Measurements from ENCODE around the gene S100A1. TPM values are rescaled to one million over a fixed set of nuclear protein-coding genes. Genes with fewer than 3 reads are reported as not detected.
"Not testable (repeated sequence)": the region's sequence is repeated elsewhere in the genome, so short reads cannot be mapped to it uniquely, and the experiment has no call there.

Gene S100A1
- total RNA-seq, 2 experiments from 2014 or later: not detected

DNA sequence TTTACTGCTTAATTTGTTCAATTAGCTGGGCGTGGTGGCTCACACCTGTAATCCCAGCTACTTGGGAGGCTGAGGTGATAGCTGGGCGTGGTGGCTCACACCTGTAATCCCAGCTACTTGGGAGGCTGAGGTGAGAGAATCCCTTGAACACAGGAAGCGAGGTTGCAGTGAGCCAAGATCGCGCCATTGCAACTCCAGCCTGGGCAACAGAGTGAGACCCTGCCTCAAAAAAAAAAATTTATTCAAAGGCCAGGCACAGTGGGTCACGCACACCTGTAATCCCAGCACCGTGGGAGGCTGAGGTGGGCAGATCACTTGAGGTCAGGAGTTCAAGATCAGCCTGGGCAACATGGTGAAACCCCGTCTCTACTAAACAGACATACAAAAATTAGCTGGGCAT is 40.4 kb downstream of the S100A1 start:
- POLR2A ChIA-PET: interaction anchor here (0.9 kb wide), 1 partner anchor 30 kb away, joined by 3 read pairs; no protein-coding TSS in a partner anchor
- CTCF ChIA-PET: not testable (repeated sequence)

DNA sequence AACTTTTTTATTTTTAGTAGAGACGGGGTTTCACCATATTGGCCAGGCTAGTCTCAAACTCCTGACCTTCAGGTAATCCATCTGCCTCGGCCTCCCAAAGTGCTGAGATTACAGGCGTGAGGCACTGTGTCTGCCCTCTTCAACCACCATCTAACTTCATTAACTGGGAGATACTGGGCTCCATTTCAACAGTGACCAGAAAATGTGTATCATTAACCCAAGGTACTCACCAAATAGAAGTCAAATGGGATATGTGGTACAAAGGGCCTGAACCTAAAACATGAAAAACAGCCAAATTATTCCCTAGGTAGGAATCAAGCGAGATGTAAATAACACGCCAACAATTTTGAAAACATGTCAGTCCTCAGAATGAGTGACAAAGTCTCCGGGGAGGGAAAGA is 41.4 kb downstream of the S100A1 start:
- POLR2A ChIA-PET: interaction anchor here (0.9 kb wide), 1 partner anchor 35 kb away, joined by 4 read pairs; no protein-coding TSS in a partner anchor

DNA sequence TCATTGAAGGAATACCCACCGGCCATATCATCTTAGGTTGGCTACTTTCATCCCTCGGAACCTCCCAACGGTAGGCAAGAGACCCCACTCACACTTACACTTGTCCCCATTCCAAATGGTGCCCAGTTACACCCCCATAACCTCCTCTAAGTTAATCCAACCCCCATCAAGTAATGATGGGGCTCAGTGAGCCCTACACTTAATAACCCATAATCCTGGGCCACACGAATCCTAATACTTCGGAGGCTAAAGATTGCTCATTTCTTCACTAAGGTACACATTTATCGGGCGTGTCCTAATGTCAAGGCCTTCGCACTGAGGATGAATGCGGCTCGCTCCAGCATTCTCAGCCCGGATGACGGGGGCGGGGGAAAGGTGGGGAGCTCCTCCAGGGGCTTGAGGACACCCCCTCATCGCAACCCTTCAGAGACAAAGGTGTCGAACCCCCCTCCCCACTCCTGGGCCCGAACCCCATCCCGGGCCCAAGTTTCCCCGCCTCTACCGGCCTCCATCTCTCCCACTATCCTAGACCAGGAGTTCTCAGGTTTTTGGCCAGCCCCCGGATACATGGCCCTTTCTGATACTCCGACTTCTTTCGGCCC is 42.1 kb downstream of the S100A1 start:
- CTCF ChIA-PET: interaction anchor here (0.6 kb wide), 1 partner anchor 9 kb away, joined by 3 read pairs; no protein-coding TSS in a partner anchor
- POLR2A ChIA-PET: interaction anchor here (0.9 to 1.0 kb wide), 3 partner anchors 11 to 37 kb away, joined by 3 to 4 read pairs (median 3); partner anchors contain the start of genes CHTOP and SNAPIN

More for the DNA sequence above, 41.4 kb downstream of the S100A1 start:
- CTCF ChIA-PET: no interaction called here

DNA sequence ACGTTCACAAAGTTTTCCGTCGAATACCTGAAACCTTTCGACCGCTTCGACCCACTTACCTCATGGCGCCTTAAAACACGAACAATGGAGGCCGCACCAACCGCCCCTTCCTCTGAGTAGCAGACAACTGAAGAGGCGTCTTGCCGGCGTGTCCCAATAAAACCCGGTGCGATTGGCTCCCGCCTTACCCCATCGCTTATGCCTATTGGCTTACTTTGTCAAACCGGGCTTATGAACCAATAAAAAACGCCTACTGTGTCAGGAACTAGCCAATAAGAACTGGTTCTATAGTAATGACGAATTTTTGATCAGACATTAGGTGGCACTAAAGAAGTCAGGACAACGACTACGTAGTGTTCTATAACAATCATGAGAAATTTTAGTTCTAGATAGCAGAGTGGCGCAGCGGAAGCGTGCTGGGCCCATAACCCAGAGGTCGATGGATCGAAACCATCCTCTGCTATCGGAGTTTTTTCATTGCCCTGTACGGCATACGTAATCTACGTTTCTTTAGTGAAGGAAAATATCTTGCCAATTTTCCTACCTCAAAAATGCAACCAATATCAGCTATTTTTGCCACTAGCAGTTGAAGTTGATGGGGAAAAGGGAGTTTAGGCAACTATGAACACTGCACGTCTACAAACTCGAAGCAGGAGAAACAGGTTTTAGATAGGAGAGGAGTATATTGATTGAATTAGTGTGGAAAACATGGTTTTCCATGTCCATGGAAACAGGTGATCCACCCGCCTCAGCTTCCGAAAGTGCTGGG is 42.8 kb downstream of the S100A1 start, which contains the start of gene ILF2:
Gene ILF2 (minus strand): TSS at position 135 of the 769 bp plus-strand sequence. CDS start 71 bp downstream, at position 64.
- ChIA-PET CTCF (interaction anchor here (1.0 to 2.2 kb wide), 4 partner anchors 10 to 316 kb away, joined by 3 to 7 read pairs (median 5); partner anchors contain the start of gene CHTOP), POLR2A (interaction anchor here (1.0 to 1.4 kb wide), 3 partner anchors 12 to 37 kb away, joined by 3 to 6 read pairs (median 3); partner anchors contain the start of genes CHTOP and SNAPIN)

DNA sequence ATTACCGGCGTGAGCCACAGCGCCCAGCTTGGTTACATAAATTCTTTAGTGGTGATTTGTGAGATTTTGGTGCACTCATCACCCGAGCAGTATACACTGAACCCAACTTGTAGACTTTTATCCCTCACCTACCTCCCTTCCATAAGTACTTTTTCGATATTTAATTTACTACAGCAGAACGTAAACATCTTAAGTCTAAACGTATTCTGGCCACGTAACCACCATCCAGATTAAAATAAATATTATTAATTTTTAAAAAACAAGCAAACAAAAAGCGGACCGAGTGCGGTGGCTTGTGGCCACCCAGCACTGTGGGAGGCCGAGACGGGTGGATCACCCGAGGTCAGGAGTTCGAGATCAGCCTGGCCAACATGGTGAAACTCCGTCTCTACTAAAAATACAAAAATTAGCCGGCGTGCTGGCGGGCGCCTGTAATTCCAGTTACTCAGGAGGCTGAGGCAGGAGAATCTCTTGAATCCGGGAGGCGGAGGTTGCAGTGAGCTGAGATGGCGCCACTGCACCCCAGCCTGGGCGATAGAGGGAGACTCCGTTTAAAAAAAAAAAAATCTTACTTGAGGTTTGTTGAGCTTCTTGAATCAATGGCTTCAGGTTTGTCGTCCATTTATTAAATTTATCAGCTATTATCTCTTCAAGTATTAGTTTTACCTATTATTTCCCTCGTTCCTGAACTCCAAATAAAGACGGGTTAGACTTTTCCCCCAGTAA is 43.6 kb downstream of the S100A1 start:
- CTCF ChIA-PET: interaction anchor here (0.6 to 2.2 kb wide), 6 partner anchors 9 to 315 kb away, joined by 3 to 7 read pairs (median 4); partner anchors contain the start of gene CHTOP
- POLR2A ChIA-PET: interaction anchor here (0.7 to 1.4 kb wide), 3 partner anchors 31 to 322 kb away, joined by 3 to 6 read pairs (median 4); partner anchors contain the start of gene CHTOP

DNA sequence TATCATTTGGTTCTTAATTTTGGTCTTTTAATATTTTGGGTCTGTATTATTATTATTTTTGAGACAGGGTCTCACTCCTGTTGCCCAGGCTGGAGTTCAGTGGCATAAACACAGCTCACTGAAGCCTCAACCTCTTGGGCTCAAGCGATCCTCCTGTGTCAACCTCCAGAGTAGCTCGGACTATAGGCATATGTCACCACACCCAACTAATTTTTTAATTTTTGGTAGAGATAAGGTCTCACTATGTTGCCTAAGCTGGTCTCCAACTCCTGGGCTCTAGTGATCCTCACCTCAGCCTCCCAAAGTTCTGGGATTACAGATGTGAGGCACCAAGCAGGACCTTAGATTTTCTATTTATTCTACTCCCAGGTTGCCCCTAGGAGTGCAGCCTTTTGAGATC is 45.3 kb downstream of the S100A1 start:
- ChIA-PET POLR2A (no interaction called here), CTCF (interaction anchor here (0.7 to 1.6 kb wide), 5 partner anchors 14 to 589 kb away, joined by 3 to 4 read pairs (median 3); no protein-coding TSS in a partner anchor)

DNA sequence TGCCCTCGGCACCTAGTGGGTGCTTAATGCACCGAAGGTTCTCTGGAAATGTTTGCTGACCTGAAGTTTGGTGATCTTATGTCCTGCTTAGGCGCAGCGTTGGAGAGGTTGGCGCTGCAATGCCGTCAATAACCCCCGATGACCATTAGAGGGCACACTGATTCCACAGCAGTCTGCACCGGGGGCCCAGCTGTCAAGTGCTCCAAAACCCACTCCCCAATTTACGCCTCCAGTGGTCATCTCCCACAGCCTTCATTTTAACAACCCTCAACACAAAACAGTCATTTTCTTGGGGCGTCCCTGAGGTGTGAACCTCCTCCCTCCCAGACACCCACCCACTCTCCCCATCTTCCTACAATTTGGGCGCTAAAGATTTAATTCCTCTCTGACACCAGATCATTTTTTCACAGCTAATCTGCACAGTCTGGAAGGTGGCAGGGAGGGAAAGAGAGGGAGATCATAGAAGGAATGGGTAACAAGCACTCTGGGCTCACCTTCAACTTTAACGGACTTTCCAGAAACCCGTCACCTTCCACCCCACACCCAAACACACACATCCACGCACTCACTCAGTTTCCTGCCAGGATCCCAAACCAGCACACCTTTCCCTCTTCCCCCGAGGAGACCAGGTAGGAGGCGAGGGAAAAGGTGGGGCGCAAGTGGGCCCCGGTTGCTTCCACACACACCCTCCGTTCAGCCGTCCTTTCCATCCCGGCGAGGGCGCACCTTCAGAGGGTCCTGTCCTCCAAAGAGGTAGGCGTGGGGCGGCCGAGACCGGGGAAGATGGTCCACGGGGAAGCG is 49.7 kb downstream of the S100A1 start:
- CTCF ChIA-PET: interaction anchor here (0.6 to 3.3 kb wide), 14 partner anchors 8 to 308 kb away, joined by 3 to 10 read pairs (median 4); partner anchors contain the start of genes CREB3L4, DENND4B and RAB13
- POLR2A ChIA-PET: interaction anchor here (0.6 kb wide), 1 partner anchor 49 kb away, joined by 10 read pairs; no protein-coding TSS in a partner anchor

DNA sequence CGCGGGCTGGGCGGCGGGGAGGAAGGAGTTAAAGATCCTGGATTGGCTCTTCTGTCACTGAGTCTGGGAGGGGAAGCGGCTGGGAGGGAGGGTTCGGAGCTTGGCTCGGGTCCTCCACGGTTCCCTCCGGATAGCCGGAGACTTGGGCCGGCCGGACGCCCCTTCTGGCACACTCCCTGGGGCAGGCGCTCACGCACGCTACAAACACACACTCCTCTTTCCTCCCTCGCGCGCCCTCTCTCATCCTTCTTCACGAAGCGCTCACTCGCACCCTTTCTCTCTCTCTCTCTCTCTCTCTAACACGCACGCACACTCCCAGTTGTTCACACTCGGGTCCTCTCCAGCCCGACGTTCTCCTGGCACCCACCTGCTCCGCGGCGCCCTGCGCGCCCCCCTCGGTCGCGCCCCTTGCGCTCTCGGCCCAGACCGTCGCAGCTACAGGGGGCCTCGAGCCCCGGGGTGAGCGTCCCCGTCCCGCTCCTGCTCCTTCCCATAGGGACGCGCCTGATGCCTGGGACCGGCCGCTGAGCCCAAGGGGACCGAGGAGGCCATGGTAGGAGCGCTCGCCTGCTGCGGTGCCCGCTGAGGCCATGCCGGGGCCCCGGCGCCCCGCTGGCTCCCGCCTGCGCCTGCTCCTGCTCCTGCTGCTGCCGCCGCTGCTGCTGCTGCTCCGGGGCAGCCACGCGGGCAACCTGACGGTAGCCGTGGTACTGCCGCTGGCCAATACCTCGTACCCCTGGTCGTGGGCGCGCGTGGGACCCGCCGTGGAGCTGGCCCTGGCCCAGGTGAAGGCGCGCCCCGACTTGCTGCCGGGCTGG is 50.5 kb downstream of the S100A1 start, which contains the start of gene NPR1:
Gene NPR1 (plus strand): TSS at position 170 of the 818 bp plus-strand sequence. CDS start 421 bp downstream, at position 591.
- ChIA-PET CTCF (interaction anchor here (1.0 to 3.3 kb wide), 10 partner anchors 7 to 307 kb away, joined by 3 to 10 read pairs (median 4); partner anchors contain the start of genes CREB3L4 and RAB13), POLR2A (interaction anchor here (0.6 kb wide), 1 partner anchor 49 kb away, joined by 10 read pairs; no protein-coding TSS in a partner anchor)

DNA sequence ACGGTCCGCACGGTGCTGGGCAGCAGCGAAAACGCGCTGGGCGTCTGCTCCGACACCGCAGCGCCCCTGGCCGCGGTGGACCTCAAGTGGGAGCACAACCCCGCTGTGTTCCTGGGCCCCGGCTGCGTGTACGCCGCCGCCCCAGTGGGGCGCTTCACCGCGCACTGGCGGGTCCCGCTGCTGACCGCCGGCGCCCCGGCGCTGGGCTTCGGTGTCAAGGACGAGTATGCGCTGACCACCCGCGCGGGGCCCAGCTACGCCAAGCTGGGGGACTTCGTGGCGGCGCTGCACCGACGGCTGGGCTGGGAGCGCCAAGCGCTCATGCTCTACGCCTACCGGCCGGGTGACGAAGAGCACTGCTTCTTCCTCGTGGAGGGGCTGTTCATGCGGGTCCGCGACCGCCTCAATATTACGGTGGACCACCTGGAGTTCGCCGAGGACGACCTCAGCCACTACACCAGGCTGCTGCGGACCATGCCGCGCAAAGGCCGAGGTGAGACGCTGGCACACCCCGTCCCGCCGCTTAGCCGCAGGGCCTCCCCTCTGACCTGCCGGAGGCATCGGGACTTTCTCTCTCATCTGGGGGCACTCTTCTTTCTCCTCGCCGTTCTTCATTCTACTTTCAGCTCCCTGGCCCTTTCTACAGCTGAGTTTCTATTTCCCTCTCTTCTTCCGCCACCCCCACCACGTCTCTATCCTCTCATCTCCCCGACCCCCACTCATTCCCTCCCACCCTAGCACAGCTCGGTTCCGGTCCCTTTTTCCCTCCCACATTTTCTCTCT is 51.3 kb downstream of the S100A1 start:
- ChIA-PET CTCF (interaction anchor here (2.2 to 2.4 kb wide), 2 partner anchors 169 to 307 kb away, joined by 8 to 10 read pairs; partner anchors contain the start of gene RAB13), POLR2A (no interaction called here)

DNA sequence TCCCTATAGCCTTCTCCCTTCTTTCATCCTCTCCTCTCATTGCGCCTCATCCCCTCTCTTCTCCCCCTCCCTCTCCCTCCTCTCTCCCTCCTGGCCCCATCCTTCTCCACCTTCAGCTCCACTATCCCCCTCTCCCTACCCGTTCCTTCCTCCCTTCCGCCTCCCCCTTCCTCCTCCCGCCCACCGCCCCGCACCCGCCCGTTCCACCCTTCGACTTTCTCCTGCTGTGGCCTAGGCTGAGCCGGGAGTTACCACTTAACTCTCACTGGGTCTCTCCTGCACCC is 51.8 kb downstream of the S100A1 start:
- ChIA-PET POLR2A (no interaction called here), CTCF (no interaction called here)

Other genes with a start within 250 kb of the S100A1 start
- not detected for gene S100A8, start 237.4 kb upstream of the S100A1 start, total RNA-seq
- not detected for gene S100A7A, start 211.9 kb upstream of the S100A1 start, total RNA-seq
- not detected for gene S100A7, start 167.8 kb upstream of the S100A1 start, total RNA-seq
- gene S100A6, start 92.4 kb upstream of the S100A1 start, total RNA-seq: 100 to 1,000 TPM; 203 to 213 TPM
- 1 to 10 TPM; 1.1 to 1.2 TPM for gene S100A5, start 87.5 kb upstream of the S100A1 start, total RNA-seq
- 100 to 1,000 TPM; 125 TPM for gene S100A4, start 82.6 kb upstream of the S100A1 start, total RNA-seq
- not detected for gene S100A3, start 79.2 kb upstream of the S100A1 start, total RNA-seq
- gene S100A2, start 62.6 kb upstream of the S100A1 start, total RNA-seq: 1 to 10 TPM; 1.2 to 1.6 TPM
- not detected for gene S100A16, start 15.3 kb upstream of the S100A1 start, total RNA-seq
- not detected for gene S100A14, start 12.1 kb upstream of the S100A1 start, total RNA-seq
- gene S100A13, start 929 bp upstream of the S100A1 start, total RNA-seq: 1 to 10 TPM; 5.1 to 6.9 TPM
- gene CHTOP, start 5.6 kb downstream of the S100A1 start, total RNA-seq: 10 to 100 TPM; 90.4 to 93.0 TPM
- 10 to 100 TPM; 34.3 to 34.4 TPM for gene SNAPIN, start 30.3 kb downstream of the S100A1 start, total RNA-seq
- gene ILF2, start 42.6 kb downstream of the S100A1 start, total RNA-seq: 100 to 1,000 TPM; 372 to 384 TPM
- gene NPR1, start 50.3 kb downstream of the S100A1 start, total RNA-seq: not detected
- gene INTS3, start 99.6 kb downstream of the S100A1 start, total RNA-seq: 10 to 100 TPM; 54.9 to 55.3 TPM
- gene SLC27A3, start 147.0 kb downstream of the S100A1 start, total RNA-seq: 10 to 100 TPM; 11.2 to 12.1 TPM